A549 (cell line): ENCODE results near the gene MAST2. TPM values are rescaled to one million over a fixed set of nuclear protein-coding genes. Genes with fewer than 3 reads are reported as not detected.

ENCODE experiments used
- ATAC-seq, 2 experiments: fragments of 200-7000 bp in 1 of 2; fragments of >200 bp in 1 of 2; cut with Nextera tagmentation in 1 of 2; cut with Tn5 transposase in 1 of 2; 3 replicates each; pipeline versions ENCODE4 v1.8.0 to v1.9.1; 2018 to 2020; ENCODE audit warnings: mild to moderate bottlenecking in 1 of 2, moderate library complexity in 1 of 2
- CTCF ChIA-PET: fragments of 300-600 bp; sonication (Branson Sonifier 250); formaldehyde crosslinking; extraction: SDS; loops from one replicate; lab custom pipeline; 2021; ENCODE audit warnings: antibody characterized with exemption, inconsistent platforms; lab: Yijun Ruan, JAX
- POLR2A ChIA-PET: fragments of 350-600 bp; formaldehyde crosslinking; extraction: SDS; loops from one replicate; lab custom pipeline; 2021; ENCODE audit warnings: antibody characterized with exemption, inconsistent platforms; lab: Yijun Ruan, JAX
- DNase-seq, 2 experiments: peaks; one replicate each; pipeline versions ENCODE4 v3.0.0 to v3.0.0-alpha.2; 2011 to 2016; ENCODE audit warnings: low read depth in 1 of 2, low spot score in 1 of 2
- FAIRE-seq: peaks from 2 replicates; lab custom pipeline; 2011; peaks lifted over from hg19 to GRCh38; lab: Jason Lieb, UNC
- H3K27ac ChIP-seq, 2 experiments: fragments of >200 bp; sonication (Bioruptor Twin); formaldehyde crosslinking; 3 replicates each; pipeline ENCODE4 v1.5.1; 2016 to 2017
- H3K4me1 ChIP-seq: fragments of >200 bp; sonication (Bioruptor Twin); formaldehyde crosslinking; 3 replicates; pipeline ENCODE4 v1.6.1; 2016
- H3K4me2 ChIP-seq: fragments of >200 bp; sonication (Bioruptor Twin); formaldehyde crosslinking; 3 replicates; pipeline ENCODE4 v1.6.1; 2016
- H3K4me3 ChIP-seq: fragments of >200 bp; sonication (Bioruptor Twin); formaldehyde crosslinking; 3 replicates; pipeline ENCODE4 v1.5.1; 2016
- H3K9me3 ChIP-seq: fragments of >200 bp; sonication (Bioruptor Twin); formaldehyde crosslinking; 3 replicates; pipeline ENCODE4 v1.6.1; 2016
- BHLHE40 ChIP-seq: IDR thresholded peaks from 2 replicates; pipeline ENCODE4 v1.6.1; 2012; ENCODE audit warnings: low read depth, low read length, inconsistent platforms
- CBX2 ChIP-seq: fragments of 200-600 bp; sonication (generic); IDR thresholded peaks from 2 replicates; pipeline ENCODE4 v1.6.1; 2016; ENCODE audit warnings: low read depth, mild to moderate bottlenecking, borderline replicate concordance
- CEBPB ChIP-seq, 2 experiments: fragments of >200 bp in 1 of 2; sonication (Bioruptor Twin) in 1 of 2; formaldehyde crosslinking in 1 of 2; IDR thresholded peaks; 2 replicates each; pipeline ENCODE4 v1.6.1; 2012 to 2016
- CHD2 ChIP-seq: fragments of 150-350 bp; IDR thresholded peaks from 2 replicates; pipeline ENCODE4 v1.6.1; 2014; ENCODE audit warnings: low read length; ENCODE audit not compliant: partially characterized antibody
- CHD4 ChIP-seq: fragments of 200-600 bp; sonication (generic); IDR thresholded peaks from 2 replicates; pipeline ENCODE4 v1.6.1; 2016; ENCODE audit warnings: antibody characterized with exemption, mild to moderate bottlenecking, borderline replicate concordance
- EHF ChIP-seq: fragments of 250-450 bp; sonication (Bioruptor Pico); IDR thresholded peaks from 2 replicates; pipeline ENCODE4 v1.5.0; 2020; ENCODE audit warnings: mild to moderate bottlenecking
- ELK1 ChIP-seq: fragments of 150-350 bp; IDR thresholded peaks from 2 replicates; pipeline ENCODE4 v1.6.1; 2014; ENCODE audit warnings: low read depth, mild to moderate bottlenecking, low read length
- FOXS1 ChIP-seq: fragments of 250-450 bp; sonication (Bioruptor Pico); IDR thresholded peaks from 2 replicates; pipeline ENCODE4 v1.5.0; 2020; ENCODE audit warnings: mild to moderate bottlenecking, moderate library complexity
- HEYL ChIP-seq: fragments of 250-450 bp; sonication (Bioruptor Pico); IDR thresholded peaks from 2 replicates; pipeline ENCODE4 v1.8.0; 2021; ENCODE audit warnings: mild to moderate bottlenecking, moderate library complexity
- HOXB13 ChIP-seq: fragments of 250-450 bp; sonication (Bioruptor Pico); IDR thresholded peaks from 2 replicates; pipeline ENCODE4 v1.5.0; 2020; ENCODE audit warnings: low read depth, mild to moderate bottlenecking, moderate library complexity
- KDM1A ChIP-seq: fragments of 200-600 bp; sonication (generic); IDR thresholded peaks from 2 replicates; pipeline ENCODE4 v1.6.1; 2016; ENCODE audit warnings: low read depth, mild to moderate bottlenecking
- MAZ ChIP-seq: fragments of 150-350 bp; IDR thresholded peaks from 2 replicates; pipeline ENCODE4 v1.6.1; 2014; ENCODE audit warnings: antibody characterized with exemption, low read depth, low read length, borderline replicate concordance
- NFE2L2 ChIP-seq: fragments of 150-350 bp; conservative IDR thresholded peaks from 2 replicates; pipeline ENCODE4 v1.6.1; 2014; ENCODE audit warnings: low read length
- NPAS2 ChIP-seq: fragments of 250-450 bp; sonication (Bioruptor Pico); IDR thresholded peaks from 2 replicates; pipeline ENCODE4 v1.8.0; 2022; ENCODE audit warnings: mild to moderate bottlenecking, moderate library complexity, borderline replicate concordance
- POLR2A ChIP-seq: IDR thresholded peaks from 2 replicates; pipeline ENCODE4 v1.6.1; 2012; ENCODE audit warnings: mild to moderate bottlenecking, low read length
- RCOR1 ChIP-seq: fragments of 150-350 bp; IDR thresholded peaks from 2 replicates; pipeline ENCODE4 v1.6.1; 2014; ENCODE audit warnings: antibody characterized with exemption, low read length, low read depth
- REST ChIP-seq: fragments of 200-600 bp; sonication (generic); IDR thresholded peaks from 2 replicates; pipeline ENCODE4 v1.6.1; 2016; ENCODE audit warnings: antibody characterized with exemption, mild to moderate bottlenecking, moderate library complexity
- SMC3 ChIP-seq: fragments of >200 bp; sonication (Bioruptor Twin); formaldehyde crosslinking; IDR thresholded peaks from 3 replicates; pipeline ENCODE4 v1.6.1; 2018; ENCODE audit warnings: inconsistent platforms
- TFCP2L1 ChIP-seq: fragments of 250-450 bp; sonication (Bioruptor Pico); IDR thresholded peaks from 2 replicates; pipeline ENCODE4 v1.5.0; 2021; ENCODE audit warnings: mild to moderate bottlenecking
- ZFP36 ChIP-seq: fragments of 450-650 bp; IDR thresholded peaks from 2 replicates; pipeline ENCODE4 v1.6.1; 2014; ENCODE audit warnings: borderline replicate concordance; ENCODE audit not compliant: partially characterized antibody
- ZNF302 ChIP-seq: fragments of 250-450 bp; sonication (Bioruptor Pico); IDR thresholded peaks from 2 replicates; pipeline ENCODE4 v1.9.0; 2021; ENCODE audit warnings: inconsistent platforms, mild to moderate bottlenecking, moderate library complexity
- WGBS: methylation state at CpG from one replicate; pipeline ENCODE4 v1.1.6; 2017; ENCODE audit errors: missing lambda C conversion rate; 5-methylcytosine and 5-hydroxymethylcytosine counted together
- polyA plus RNA-seq, 4 experiments: library from polyadenylated mRNA; depleted of rRNA in 3 of 4; stranded (reverse); fragments of >200 nt; fragmentation: RNase III in 1 of 4; extraction: RNeasy Plus Mini Kit Qiagen cat#74134 plus additional on column Dnase treatment in 1 of 4; gene quantifications; 2 replicates in 3 of 4; 3 replicates in 1 of 4; pipeline ENCODE4 v1.2.3, GENCODE V29; 2011 to 2017

Gene MAST2
- polyA plus RNA-seq, 2 of the 4 experiments (the other 2 are of a cell fraction) = 19.3 to 20.5 TPM

GRCh38 chr1:45775794-45776193 lies 27.6 kb upstream of the MAST2 start:
- Histone ChIP-seq H3K4me2 (no peak overlapping the region), H3K4me1 (no peaks in the 10 kb centered on the region), H3K9me3 (no peaks in the 10 kb centered on the region), H3K4me3 (no peak overlapping the region), H3K27ac (no peak overlapping the region)
- ChIA-PET POLR2A (no interaction called here), CTCF (no interaction called here)
- DNase-seq (no peak), ATAC-seq (no peak), FAIRE-seq (no peak)
- TF ChIP-seq CBX2 (no peak), TFCP2L1 (CRISPR knock-in tag) (no peak), CEBPB (IDR thresholded peaks at IDR 0.05) (no peak), NFE2L2 (no peak), CHD4 (no peak), ZFP36 (no peak), POLR2A (no peak), CHD2 (no peak), EHF (CRISPR knock-in tag) (no peak), MAZ (no peak), REST (no peak), RCOR1 (no peak), ZNF302 (CRISPR knock-in tag) (no peak), NPAS2 (CRISPR knock-in tag) (no peak), ELK1 (no peak), BHLHE40 (no peak), FOXS1 (no peak)
- 93% methylated on average over 3 of the region's 3 CpGs for WGBS

GRCh38 chr1:45785583-45785982 lies 17.8 kb upstream of the MAST2 start:
- no peak for ATAC-seq
- 63% methylated on average over 4 of the region's 4 CpGs for WGBS
- no peak overlapping the region for H3K4me3 ChIP-seq
- FAIRE-seq = no peak
- ChIA-PET POLR2A (no interaction called here), CTCF (no interaction called here)
- no peak overlapping the region for H3K4me2 ChIP-seq
- no peaks in the 10 kb centered on the region for H3K4me1 ChIP-seq
- H3K9me3 ChIP-seq = no peaks in the 10 kb centered on the region
- TF ChIP-seq SMC3 (no peak), KDM1A (no peak), HOXB13 (CRISPR knock-in tag) (no peak), ELK1 (no peak)
- no peak overlapping the region for H3K27ac ChIP-seq
- no peak for DNase-seq

GRCh38 chr1:45787905-45788304 lies 15.5 kb upstream of the MAST2 start:
- no peaks in the 10 kb centered on the region for H3K4me1 ChIP-seq
- FAIRE-seq = no peak
- no peak overlapping the region for H3K27ac ChIP-seq
- H3K4me2 ChIP-seq = no peak overlapping the region
- H3K9me3 ChIP-seq = no peaks in the 10 kb centered on the region
- ChIA-PET POLR2A (no interaction called here), CTCF (no interaction called here)
- H3K4me3 ChIP-seq = no peak overlapping the region
- no peak for DNase-seq
- no peak for ATAC-seq
- 57% methylated on average over 4 of the region's 4 CpGs for WGBS
- no peak for TF ChIP-seq HOXB13 (CRISPR knock-in tag)
- no peak for TF ChIP-seq HEYL
